HepG2 (cell line): ENCODE data around the gene SRC. TPM values are rescaled to one million over a fixed set of nuclear protein-coding genes. Genes with fewer than 3 reads are reported as not detected.

ENCODE experiments used
- ETV6 ChIP-seq: sonication (generic); formaldehyde crosslinking; conservative IDR thresholded peaks from 2 replicates; pipeline ENCODE4 v1.4.0; 2020; ENCODE audit warnings: missing genetic modification reagents
- HOXA5 ChIP-seq: sonication (generic); formaldehyde crosslinking; IDR thresholded peaks from 2 replicates; pipeline ENCODE4 v1.4.0; 2020; ENCODE audit warnings: missing genetic modification reagents
- IKZF4 ChIP-seq: sonication (generic); formaldehyde crosslinking; IDR thresholded peaks from 2 replicates; pipeline ENCODE4 v1.5.1; 2020; ENCODE audit warnings: borderline replicate concordance, mild to moderate bottlenecking, low read depth, missing genetic modification reagents; ENCODE audit errors: not compliant biosample characterization
- IRF2 ChIP-seq: IDR thresholded peaks from 2 replicates; pipeline ENCODE4 v1.6.1; 2018; ENCODE audit warnings: missing genetic modification reagents, missing compliant biosample characterization
- NONO ChIP-seq, 2 experiments: fragments of 450-650 bp in 1 of 2; sonication (generic) in 1 of 2; formaldehyde crosslinking in 1 of 2; IDR thresholded peaks in 1 of 2; conservative IDR thresholded peaks in 1 of 2; 2 replicates each; pipeline versions ENCODE4 v1.6.1 to v1.8.0; 2017 to 2022; ENCODE audit warnings: mild to moderate bottlenecking in 1 of 2, missing genetic modification reagents in 1 of 2, moderate library complexity in 1 of 2
- PCBP1 ChIP-seq: fragments of 200-400 bp; formaldehyde crosslinking; IDR thresholded peaks from 2 replicates; pipeline ENCODE4 v1.6.1; 2017; ENCODE audit warnings: mild to moderate bottlenecking, low read depth, low read length, borderline replicate concordance
- RNF219 ChIP-seq: sonication (generic); formaldehyde crosslinking; IDR thresholded peaks from 2 replicates; pipeline ENCODE4 v1.5.0; 2020; ENCODE audit warnings: mild to moderate bottlenecking, missing genetic modification reagents
- SAFB2 ChIP-seq: sonication (generic); formaldehyde crosslinking; IDR thresholded peaks from 2 replicates; pipeline ENCODE4 v1.5.1; 2020; ENCODE audit warnings: missing genetic modification reagents, low read depth, mild to moderate bottlenecking, borderline replicate concordance
- STAT6 ChIP-seq: sonication (generic); formaldehyde crosslinking; IDR thresholded peaks from 2 replicates; pipeline ENCODE4 v1.4.0; 2020; ENCODE audit warnings: missing genetic modification reagents, mild to moderate bottlenecking, borderline replicate concordance
- TARDBP ChIP-seq: sonication (generic); formaldehyde crosslinking; IDR thresholded peaks from 2 replicates; pipeline ENCODE4 v1.8.0; 2022; ENCODE audit warnings: mild to moderate bottlenecking, missing genetic modification reagents
- ZBTB44 ChIP-seq: sonication (generic); formaldehyde crosslinking; IDR thresholded peaks from 2 replicates; pipeline ENCODE4 v1.4.0; 2020; ENCODE audit warnings: missing genetic modification reagents
- ZGPAT ChIP-seq: IDR thresholded peaks from 2 replicates; pipeline ENCODE4 v1.6.1; 2016; ENCODE audit warnings: mild to moderate bottlenecking
- ZNF280D ChIP-seq: sonication (generic); formaldehyde crosslinking; IDR thresholded peaks from 2 replicates; pipeline ENCODE4 v1.5.1; 2020; ENCODE audit warnings: mild to moderate bottlenecking, missing genetic modification reagents
- ZNF33A ChIP-seq: sonication (generic); formaldehyde crosslinking; IDR thresholded peaks from 2 replicates; pipeline ENCODE4 v1.5.1; 2020; ENCODE audit warnings: missing genetic modification reagents, mild to moderate bottlenecking, moderate library complexity, borderline replicate concordance
- ZNF343 ChIP-seq: sonication (generic); formaldehyde crosslinking; IDR thresholded peaks from 2 replicates; pipeline ENCODE4 v1.4.0; 2020; ENCODE audit warnings: mild to moderate bottlenecking, missing genetic modification reagents
- ZNF382 ChIP-seq: sonication (generic); formaldehyde crosslinking; IDR thresholded peaks from 2 replicates; pipeline ENCODE4 v1.5.0; 2020; ENCODE audit warnings: missing genetic modification reagents, mild to moderate bottlenecking, borderline replicate concordance
- polyA plus RNA-seq, 8 experiments: library from polyadenylated mRNA; depleted of rRNA in 3 of 8; stranded (reverse) in 7 of 8; unstranded in 1 of 8; fragments of >200 nt; fragmentation: Illumina TruSeq in 4 of 8; extraction: Trizol in 4 of 8; gene quantifications; 2 replicates each; pipeline versions ENCODE4 v1.2.1 to v1.2.3, GENCODE V29; 2011 to 2016; ENCODE audit warnings: low read depth in 4 of 8, missing spikeins in 1 of 8, mixed read lengths in 1 of 8; ENCODE audit not compliant: insufficient read depth in 1 of 8
- total RNA-seq, 5 experiments: library from RNA; depleted of rRNA; stranded (reverse); fragments of >200 nt; fragmentation: Illumina TruSeq; extraction: Trizol; gene quantifications; 2 replicates each; pipeline ENCODE4 v1.2.3, GENCODE V29; 2016; ENCODE audit warnings: low read depth in 1 of 5

The SRC gene
- total and polyA plus RNA-seq, 2 of the 13 experiments (the other 11 are each of a cell fraction or from before 2014, with no cell fraction given) = 54.7 to 192 TPM

GRCh38 chr20:37337208-37337991 lies 8.5 kb upstream of the SRC start (continued):
- TF ChIP-seq ZNF280D (CRISPR knock-in tag) = peak; percentile 73; the same call in 1 of the 2 replicates
- no peak for TF ChIP-seq SAFB2
- TF ChIP-seq STAT6 (CRISPR knock-in tag) = 0 out of 2 replicates have a peak, but pooled peaks have one; percentile 54
- no peak for TF ChIP-seq ZBTB44 (CRISPR knock-in tag)
- TF ChIP-seq ZGPAT (CRISPR knock-in tag) = peak; percentile 46; the same call in 1 of the 2 replicates
- TF ChIP-seq RNF219 = no peak
- no peak for TF ChIP-seq HOXA5 (CRISPR knock-in tag)
- TF ChIP-seq ZNF33A (CRISPR knock-in tag) = no peak
- TF ChIP-seq IRF2 (CRISPR knock-in tag) = peak; percentile 60; the same call in 1 of the 2 replicates
- TF ChIP-seq ZNF382 (CRISPR knock-in tag) = no peak
- no peak for TF ChIP-seq PCBP1
- no peak for TF ChIP-seq IKZF4 (CRISPR knock-in tag)
- no peak for TF ChIP-seq ETV6 (CRISPR knock-in tag)
- no peak for TF ChIP-seq ZNF343 (CRISPR knock-in tag)
- TF ChIP-seq NONO (IDR thresholded peaks at IDR 0.05) = no peak
- no peak for TF ChIP-seq NONO (CRISPR knock-in tag; conservative IDR thresholded peaks at IDR 0.05)
- TF ChIP-seq TARDBP (CRISPR knock-in tag) = peak; percentile 83
